Measurements from ENCODE around the gene DARS2. TPM values are rescaled to one million over a fixed set of nuclear protein-coding genes. Genes with fewer than 3 reads are reported as not detected.
A peak's percentile ranks its signal among the peaks of the same experiment; 100 is the strongest.
"Not testable (repeated sequence)": the region's sequence is repeated elsewhere in the genome, so short reads cannot be mapped to it uniquely, and the experiment has no call there.

Gene DARS2
- total RNA-seq, 2 donors from 2014 or later, result 16.3 to 22.2 TPM

- peaks cover 3 to 14% of the 10 kb centered on the region in 2 donors for H3K36me3 Mint-ChIP-seq (ENCODE audit: insufficient read depth in 2 of 2)
- no peak overlapping the region for H3K4me3 Mint-ChIP-seq
- ATAC-seq (replicated peaks in 1 of 2) (no peak), DNase-seq (no peak)
- no peak overlapping the region for H3K27ac Mint-ChIP-seq
- no peaks in the 10 kb centered on the region for H3K27me3 Mint-ChIP-seq (ENCODE audit: low read depth)
- peaks cover 4% of the 10 kb centered on the region for H3K4me1 Mint-ChIP-seq (ENCODE audit: low read depth)
- no peaks in the 10 kb centered on the region for H3K9me3 Mint-ChIP-seq
These were observed 53.8 kb downstream of the DARS2 start for GRCh38 chr1:173878251-173878650.

DNA sequence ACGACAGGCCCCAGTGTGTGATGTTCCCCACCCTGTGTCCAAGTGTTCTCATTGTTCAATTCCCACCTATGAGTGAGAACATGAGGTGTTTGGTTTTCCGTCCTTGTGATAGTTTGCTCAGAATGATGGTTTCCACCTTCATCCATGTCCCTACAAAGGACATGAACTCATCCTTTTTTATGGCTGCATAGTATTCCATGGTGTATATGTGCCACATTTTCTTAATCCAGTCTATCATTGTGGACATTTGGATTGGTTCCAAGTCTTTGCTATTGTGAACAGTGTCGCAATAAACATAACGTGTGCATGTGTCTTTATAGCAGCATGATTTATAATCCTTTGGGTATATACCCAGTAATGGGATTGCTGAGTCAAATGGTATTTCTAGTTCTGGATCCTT is 56.6 kb downstream of the DARS2 start:
- not testable (repeated sequence) for H3K27ac Mint-ChIP-seq; H3K9me3 Mint-ChIP-seq; H3K4me1 Mint-ChIP-seq (ENCODE audit: low read depth); ATAC-seq (replicated peaks in 1 of 2); H3K36me3 Mint-ChIP-seq (ENCODE audit: insufficient read depth in 2 of 2); H3K4me3 Mint-ChIP-seq; DNase-seq; H3K27me3 Mint-ChIP-seq (ENCODE audit: low read depth)

GRCh38 chr1:173884701-173885100 is 60.2 kb downstream of the DARS2 start:
- H3K27ac Mint-ChIP-seq, result no peak overlapping the region
- no peak overlapping the region for H3K4me3 Mint-ChIP-seq
- H3K9me3 Mint-ChIP-seq, result no peaks in the 10 kb centered on the region
- no peak for ATAC-seq (replicated peaks in 1 of 2)
- no peak for DNase-seq
- H3K4me1 Mint-ChIP-seq (ENCODE audit: low read depth), result peaks cover 24% of the 10 kb centered on the region
- H3K36me3 Mint-ChIP-seq (ENCODE audit: insufficient read depth in 2 of 2), result peaks cover 5 to 6% of the 10 kb centered on the region in 2 donors
- no peaks in the 10 kb centered on the region for H3K27me3 Mint-ChIP-seq (ENCODE audit: low read depth)

DNA sequence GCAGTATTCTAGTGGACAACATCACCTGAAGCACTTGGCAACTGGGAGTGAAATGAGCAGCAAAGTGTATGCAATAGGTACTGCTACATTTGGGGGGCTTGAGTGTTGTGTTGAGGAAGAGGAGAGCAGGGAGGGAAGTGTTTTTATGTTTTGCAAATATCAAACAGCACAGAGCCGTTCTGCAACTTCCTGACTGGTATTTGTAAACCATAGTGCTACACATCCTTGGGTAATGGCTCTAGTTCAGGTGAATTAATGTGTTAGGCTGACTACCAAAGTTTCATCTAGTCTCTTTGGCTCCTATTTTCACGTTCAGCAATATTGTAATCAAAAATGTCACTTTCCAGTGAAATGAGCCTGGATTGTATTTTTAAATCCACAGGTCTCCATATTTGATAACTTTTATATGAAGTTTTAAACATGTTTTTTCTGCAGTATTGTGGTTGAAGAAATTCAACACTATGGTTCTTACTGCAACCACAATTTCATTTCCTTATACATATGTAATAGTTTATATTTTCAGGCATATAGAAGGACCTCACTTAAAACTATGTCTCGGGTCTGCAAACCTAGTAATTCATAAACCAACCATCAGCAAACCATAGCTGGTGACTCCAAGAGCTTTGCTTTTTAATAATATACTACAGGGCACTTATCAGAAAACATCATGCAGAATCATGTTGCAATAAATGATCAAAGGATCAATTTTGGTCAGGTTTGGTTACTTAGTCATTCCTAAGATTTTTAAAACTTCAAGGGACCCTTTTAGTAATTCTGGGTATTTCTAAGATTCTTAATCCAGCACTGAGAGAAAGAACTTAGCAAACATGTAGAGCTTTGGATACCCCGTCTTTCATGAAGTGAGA is 62.5 kb downstream of the DARS2 start:
- Mint-ChIP-seq H3K9me3 (no peaks in the 10 kb centered on the region), H3K27me3 (ENCODE audit: low read depth) (no peaks in the 10 kb centered on the region), H3K27ac (peak overlapping the region; percentile 1), H3K4me1 (ENCODE audit: low read depth) (peaks cover 24% of the 10 kb centered on the region), H3K4me3 (peak overlapping the region; percentile 0 to 13), H3K36me3 (ENCODE audit: insufficient read depth in 2 of 2) (peaks cover 4 to 6% of the 10 kb centered on the region in 2 donors)
- ATAC-seq (replicated peaks in 1 of 2), result peak; percentile 48 to 55
- DNase-seq, result no peak

- no peak for DNase-seq
- Mint-ChIP-seq H3K4me3 (peak overlapping the region; percentile 0 to 13), H3K4me1 (ENCODE audit: low read depth) (peaks cover 24% of the 10 kb centered on the region), H3K9me3 (no peaks in the 10 kb centered on the region), H3K36me3 (ENCODE audit: insufficient read depth in 2 of 2) (peaks cover 4 to 6% of the 10 kb centered on the region in 2 donors), H3K27ac (no peak overlapping the region), H3K27me3 (ENCODE audit: low read depth) (no peaks in the 10 kb centered on the region)
- peak; percentile 90 to 96 for ATAC-seq (replicated peaks in 1 of 2)
These were observed 63.2 kb downstream of the DARS2 start for GRCh38 chr1:173887627-173888026.

GRCh38 chr1:173888749-173889148 is 64.3 kb downstream of the DARS2 start:
- no peak overlapping the region for H3K27ac Mint-ChIP-seq
- H3K36me3 Mint-ChIP-seq (ENCODE audit: insufficient read depth in 2 of 2), result peaks cover 4 to 6% of the 10 kb centered on the region in 2 donors
- H3K9me3 Mint-ChIP-seq, result no peaks in the 10 kb centered on the region
- H3K27me3 Mint-ChIP-seq (ENCODE audit: low read depth), result no peaks in the 10 kb centered on the region
- no peak overlapping the region for H3K4me3 Mint-ChIP-seq
- DNase-seq (no peak), ATAC-seq (replicated peaks in 1 of 2) (no peak)
- peaks cover 24% of the 10 kb centered on the region for H3K4me1 Mint-ChIP-seq (ENCODE audit: low read depth)

GRCh38 chr1:173889885-173890284 is 65.4 kb downstream of the DARS2 start:
- peaks cover 4 to 6% of the 10 kb centered on the region in 2 donors for H3K36me3 Mint-ChIP-seq (ENCODE audit: insufficient read depth in 2 of 2)
- no peak overlapping the region for H3K27ac Mint-ChIP-seq
- H3K27me3 Mint-ChIP-seq (ENCODE audit: low read depth), result no peaks in the 10 kb centered on the region
- H3K9me3 Mint-ChIP-seq, result no peaks in the 10 kb centered on the region
- DNase-seq (no peak), ATAC-seq (replicated peaks in 1 of 2) (no peak)
- H3K4me1 Mint-ChIP-seq (ENCODE audit: low read depth), result peaks cover 24% of the 10 kb centered on the region
- no peak overlapping the region for H3K4me3 Mint-ChIP-seq

GRCh38 chr1:173893611-173894010 is 69.1 kb downstream of the DARS2 start:
- Mint-ChIP-seq H3K27me3 (ENCODE audit: low read depth) (no peaks in the 10 kb centered on the region), H3K36me3 (ENCODE audit: insufficient read depth in 2 of 2) (no peaks in the 10 kb centered on the region), H3K4me1 (ENCODE audit: low read depth) (no peaks in the 10 kb centered on the region), H3K9me3 (no peaks in the 10 kb centered on the region), H3K27ac (no peak overlapping the region), H3K4me3 (no peak overlapping the region)
- ATAC-seq (replicated peaks in 1 of 2) (no peak), DNase-seq (no peak)

- Mint-ChIP-seq H3K36me3 (ENCODE audit: insufficient read depth in 2 of 2) (no peaks in the 10 kb centered on the region), H3K4me1 (ENCODE audit: low read depth) (no peaks in the 10 kb centered on the region), H3K9me3 (no peaks in the 10 kb centered on the region), H3K4me3 (no peak overlapping the region), H3K27ac (no peak overlapping the region), H3K27me3 (ENCODE audit: low read depth) (no peaks in the 10 kb centered on the region)
- no peak for DNase-seq
- no peak for ATAC-seq (replicated peaks in 1 of 2)
These were observed 69.7 kb downstream of the DARS2 start for GRCh38 chr1:173894189-173894588.

DNA sequence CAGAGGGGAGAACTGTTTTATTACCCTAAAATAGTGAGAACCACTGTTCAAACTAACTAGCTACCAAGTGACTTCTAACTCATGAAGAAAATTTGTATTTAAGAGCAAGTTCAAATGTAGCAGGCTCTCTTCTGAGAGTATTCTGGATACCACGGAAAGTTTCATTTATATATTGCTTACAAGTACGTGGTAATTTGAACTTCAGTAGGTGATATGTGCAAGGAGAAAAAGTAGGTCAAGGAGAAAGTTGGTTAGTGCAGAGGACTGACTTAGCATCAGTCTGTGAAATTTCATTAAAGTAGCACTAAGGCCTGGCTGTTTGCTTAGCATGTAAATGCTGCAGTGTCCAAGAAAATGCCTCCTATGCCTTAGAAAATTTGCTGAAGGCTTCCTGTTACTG is 76.0 kb downstream of the DARS2 start:
- no peak overlapping the region for H3K4me3 Mint-ChIP-seq
- ATAC-seq (replicated peaks in 1 of 2) (no peak), DNase-seq (no peak)
- no peaks in the 10 kb centered on the region for H3K36me3 Mint-ChIP-seq (ENCODE audit: insufficient read depth in 2 of 2)
- H3K4me1 Mint-ChIP-seq (ENCODE audit: low read depth), result peaks cover 10% of the 10 kb centered on the region
- no peak overlapping the region for H3K27ac Mint-ChIP-seq
- no peaks in the 10 kb centered on the region for H3K9me3 Mint-ChIP-seq
- no peaks in the 10 kb centered on the region for H3K27me3 Mint-ChIP-seq (ENCODE audit: low read depth)

DNA sequence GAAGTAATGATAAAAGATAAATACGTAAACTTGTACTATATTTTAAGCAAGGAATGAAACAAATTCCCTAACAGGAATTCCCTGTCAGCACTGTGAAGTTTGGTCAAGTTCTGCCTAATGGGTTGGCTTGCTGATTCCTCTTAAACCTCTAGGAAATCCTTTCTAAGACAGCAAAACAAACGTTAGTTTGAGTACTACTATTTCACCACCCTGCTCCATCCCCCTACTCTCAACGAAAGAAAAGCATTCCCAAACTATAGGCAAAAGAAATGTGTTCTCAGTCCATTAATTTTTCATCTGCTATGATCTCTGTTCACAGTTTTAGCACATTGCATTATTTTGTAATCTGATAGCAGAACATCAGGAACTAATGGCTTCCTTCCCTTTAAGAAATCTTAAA is 76.5 kb downstream of the DARS2 start:
- Mint-ChIP-seq H3K9me3 (peaks cover 0 to 1% of the 10 kb centered on the region in 2 donors), H3K27me3 (ENCODE audit: low read depth) (no peaks in the 10 kb centered on the region), H3K4me1 (ENCODE audit: low read depth) (peaks cover 10% of the 10 kb centered on the region), H3K36me3 (ENCODE audit: insufficient read depth in 2 of 2) (peaks cover 1 to 2% of the 10 kb centered on the region in 2 donors), H3K27ac (no peak overlapping the region), H3K4me3 (no peak overlapping the region)
- no peak for DNase-seq
- no peak for ATAC-seq (replicated peaks in 1 of 2)

GRCh38 chr1:173903827-173904531 is 79.5 kb downstream of the DARS2 start:
- H3K4me3 Mint-ChIP-seq, result no peak overlapping the region
- no peak for DNase-seq
- H3K27ac Mint-ChIP-seq, result no peak overlapping the region
- H3K36me3 Mint-ChIP-seq (ENCODE audit: insufficient read depth in 2 of 2), result peaks cover 2% of the 10 kb centered on the region in 2 donors
- H3K9me3 Mint-ChIP-seq, result peaks cover 0 to 1% of the 10 kb centered on the region in 2 donors
- ATAC-seq (replicated peaks in 1 of 2), result no peak
- peaks cover 10% of the 10 kb centered on the region for H3K4me1 Mint-ChIP-seq (ENCODE audit: low read depth)
- H3K27me3 Mint-ChIP-seq (ENCODE audit: low read depth), result no peaks in the 10 kb centered on the region
